ENCODE measurements around the gene MGST1.

- TF ChIP-seq, protein P1, sequence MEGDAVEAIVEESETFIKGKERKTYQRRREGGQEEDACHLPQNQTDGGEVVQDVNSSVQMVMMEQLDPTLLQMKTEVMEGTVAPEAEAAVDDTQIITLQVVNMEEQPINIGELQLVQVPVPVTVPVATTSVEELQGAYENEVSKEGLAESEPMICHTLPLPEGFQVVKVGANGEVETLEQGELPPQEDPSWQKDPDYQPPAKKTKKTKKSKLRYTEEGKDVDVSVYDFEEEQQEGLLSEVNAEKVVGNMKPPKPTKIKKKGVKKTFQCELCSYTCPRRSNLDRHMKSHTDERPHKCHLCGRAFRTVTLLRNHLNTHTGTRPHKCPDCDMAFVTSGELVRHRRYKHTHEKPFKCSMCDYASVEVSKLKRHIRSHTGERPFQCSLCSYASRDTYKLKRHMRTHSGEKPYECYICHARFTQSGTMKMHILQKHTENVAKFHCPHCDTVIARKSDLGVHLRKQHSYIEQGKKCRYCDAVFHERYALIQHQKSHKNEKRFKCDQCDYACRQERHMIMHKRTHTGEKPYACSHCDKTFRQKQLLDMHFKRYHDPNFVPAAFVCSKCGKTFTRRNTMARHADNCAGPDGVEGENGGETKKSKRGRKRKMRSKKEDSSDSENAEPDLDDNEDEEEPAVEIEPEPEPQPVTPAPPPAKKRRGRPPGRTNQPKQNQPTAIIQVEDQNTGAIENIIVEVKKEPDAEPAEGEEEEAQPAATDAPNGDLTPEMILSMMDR (optimal IDR thresholded peaks at IDR 0.05 in 1 of 3, IDR thresholded peaks at IDR 0.05 in 1 of 3, conservative IDR thresholded peaks at IDR 0.05 in 1 of 3; ENCODE audit: extremely low read depth in 1 of 3, insufficient read depth in 2 of 3, low read length in 3 of 3) = no peak
- no peak for TF ChIP-seq EZH2 (IDR thresholded peaks at IDR 0.05; ENCODE audit: low read length)
Observed at GRCh38 chr12:16307856-16308475, 39.5 kb upstream of the MGST1 start.
